HL-60/S4 (cell line): ENCODE results near the gene SREBF1.

Source experiments
- in situ Hi-C: fragments of 300-500 bp; cut with MboI; formaldehyde crosslinking; loops from 2 replicates; pipeline ENCODE4 v1.14.3; 2022; ENCODE audit warnings: low sequenced_read_pairs

SREBF1 gene

GRCh38 chr17:17783116-17783824, 53.5 kb downstream of the SREBF1 start:
- in situ Hi-C loops: no loop called here

DNA sequence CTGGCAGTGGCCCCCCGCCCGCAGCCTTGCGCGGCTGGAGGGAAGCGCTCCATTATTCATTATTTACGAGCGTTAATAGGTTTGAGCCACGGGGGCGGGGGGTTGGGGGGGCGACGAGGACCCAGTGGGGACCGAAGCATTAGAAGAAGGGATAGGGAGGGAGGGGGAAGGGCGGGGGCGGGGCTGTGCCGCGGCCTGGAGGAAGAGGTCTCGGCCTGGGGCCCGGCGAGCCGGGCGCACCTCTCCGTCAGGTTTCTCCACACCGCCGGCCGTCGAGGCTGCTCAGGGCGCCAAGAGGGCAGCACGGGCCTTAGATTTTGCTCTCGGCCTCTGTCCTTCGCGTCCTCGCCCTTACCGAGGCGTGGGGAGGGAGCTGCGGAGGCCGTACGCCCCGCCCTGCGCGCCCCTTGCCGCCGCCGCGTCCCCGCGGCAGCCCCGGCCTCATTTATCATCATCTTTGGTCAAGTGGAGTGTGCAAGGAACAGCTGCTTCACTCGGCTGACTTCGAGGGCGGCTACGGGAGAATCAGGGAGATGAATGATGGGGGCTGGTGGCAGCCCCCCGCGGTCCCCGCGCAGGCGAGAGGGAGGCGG, 54.2 kb downstream of the SREBF1 start:
- in situ Hi-C loops: no loop called here

DNA sequence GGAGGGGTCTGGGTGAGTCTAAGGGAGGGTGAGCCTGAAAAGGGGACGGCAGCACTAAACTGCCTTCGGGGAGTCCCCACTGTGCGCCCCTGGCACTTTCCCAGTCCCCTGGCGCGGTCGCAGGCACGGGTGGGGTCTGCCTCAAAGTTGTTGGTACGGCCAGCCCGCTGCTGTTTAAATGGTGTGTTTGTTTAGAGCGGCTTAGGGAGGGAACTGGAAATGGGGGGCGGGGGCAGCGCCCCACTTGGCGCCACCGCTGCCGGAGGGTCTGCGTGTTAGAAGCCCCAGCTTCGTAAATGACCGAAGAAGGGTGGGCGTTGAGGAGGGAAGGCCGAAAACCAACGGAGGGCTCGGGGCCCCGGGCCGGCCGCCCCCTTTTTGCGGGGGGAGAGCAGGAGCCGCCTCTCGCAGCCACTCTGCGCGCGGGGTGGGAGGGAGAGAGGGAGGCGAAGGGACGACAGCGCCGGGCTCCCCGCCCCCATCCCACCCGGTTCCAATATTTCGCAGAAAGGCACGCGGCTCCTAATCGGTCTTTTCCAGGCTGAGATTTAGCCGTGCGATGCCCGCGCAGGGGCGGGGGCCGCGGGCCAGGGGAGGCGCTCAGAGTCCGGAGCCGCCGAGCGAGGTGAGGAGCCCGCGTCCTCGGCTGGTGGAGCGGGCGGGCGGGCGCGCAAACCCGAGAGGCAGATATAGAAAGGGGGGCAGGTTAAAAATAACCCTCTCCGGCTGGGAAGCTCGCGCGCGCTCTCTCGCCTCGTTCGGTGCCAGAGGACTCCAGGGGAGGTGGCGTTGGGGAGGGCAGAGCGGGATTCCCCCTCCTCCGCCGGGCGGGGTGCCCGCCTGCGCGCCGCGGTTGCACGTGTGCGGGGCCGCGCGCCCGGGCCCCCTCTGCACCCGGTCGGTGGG, 54.9 kb downstream of the SREBF1 start:
- in situ Hi-C loops: no loop called here

GRCh38 chr17:17780922-17781590, 55.7 kb downstream of the SREBF1 start:
- in situ Hi-C loops: no loop called here

GRCh38 chr17:17779015-17779611, 57.7 kb downstream of the SREBF1 start:
- in situ Hi-C loops: no loop called here

DNA sequence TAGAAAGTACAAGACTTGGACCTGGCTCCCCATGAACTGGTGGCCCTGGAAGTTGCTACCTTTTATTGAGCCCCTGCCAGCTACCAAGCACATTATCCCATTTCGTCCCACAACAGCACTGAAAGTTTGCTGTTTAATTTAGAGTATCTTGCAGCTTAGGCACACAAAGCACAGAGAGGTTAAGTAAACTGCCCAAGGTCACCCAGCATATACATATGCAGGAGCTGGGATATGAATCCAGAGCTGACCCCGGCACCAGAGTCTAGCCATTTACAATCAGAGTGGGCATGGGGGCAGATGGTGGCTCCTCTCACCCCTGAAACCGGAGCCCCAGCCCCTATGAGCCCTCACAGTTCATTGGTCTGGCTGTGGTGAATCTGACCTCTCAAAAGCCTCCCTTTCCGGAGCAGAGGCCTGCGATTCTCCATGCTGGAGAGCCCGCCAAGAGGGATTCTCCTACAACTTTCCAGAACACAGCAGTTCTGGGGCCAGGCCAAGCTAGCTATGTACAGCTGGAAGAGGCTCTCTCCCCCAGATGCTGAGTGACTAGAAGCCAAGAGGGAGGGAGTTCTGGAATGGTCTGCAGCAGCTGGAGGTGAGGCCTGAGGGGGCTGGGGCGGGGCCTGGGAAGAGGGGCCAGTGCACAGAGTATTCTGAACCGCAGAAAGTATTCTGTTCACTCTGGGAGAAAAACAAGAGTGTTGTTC, 58.3 kb downstream of the SREBF1 start:
- in situ Hi-C loops: no loop called here

DNA sequence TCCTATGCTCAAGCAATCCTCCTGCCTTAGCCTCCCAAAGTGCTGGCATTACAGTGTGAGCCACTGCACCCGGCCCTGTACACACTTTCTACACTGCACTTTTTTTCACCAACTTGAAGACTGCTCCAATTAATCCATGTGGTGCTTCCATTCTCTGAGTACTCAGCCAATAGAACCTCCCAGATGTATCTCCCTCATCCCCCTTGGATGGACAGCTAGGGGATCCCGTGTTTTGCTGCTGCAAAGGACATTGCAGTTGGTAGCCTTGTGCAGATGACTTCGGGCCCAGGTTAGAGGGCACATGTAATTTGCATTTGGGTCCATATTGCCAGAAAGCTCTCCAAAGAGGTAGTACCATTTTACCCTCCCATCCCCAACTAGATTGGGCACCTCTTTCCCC, 59.9 kb downstream of the SREBF1 start:
- in situ Hi-C loops: no loop called here

- in situ Hi-C loops: no loop called here
Measured at GRCh38 chr17:17774009-17774881, 62.5 kb downstream of the SREBF1 start.

GRCh38 chr17:17772231-17772630, 64.6 kb downstream of the SREBF1 start:
- in situ Hi-C loops: no loop called here

GRCh38 chr17:17771498-17772201, 65.1 kb downstream of the SREBF1 start:
- in situ Hi-C loops: no loop called here

DNA sequence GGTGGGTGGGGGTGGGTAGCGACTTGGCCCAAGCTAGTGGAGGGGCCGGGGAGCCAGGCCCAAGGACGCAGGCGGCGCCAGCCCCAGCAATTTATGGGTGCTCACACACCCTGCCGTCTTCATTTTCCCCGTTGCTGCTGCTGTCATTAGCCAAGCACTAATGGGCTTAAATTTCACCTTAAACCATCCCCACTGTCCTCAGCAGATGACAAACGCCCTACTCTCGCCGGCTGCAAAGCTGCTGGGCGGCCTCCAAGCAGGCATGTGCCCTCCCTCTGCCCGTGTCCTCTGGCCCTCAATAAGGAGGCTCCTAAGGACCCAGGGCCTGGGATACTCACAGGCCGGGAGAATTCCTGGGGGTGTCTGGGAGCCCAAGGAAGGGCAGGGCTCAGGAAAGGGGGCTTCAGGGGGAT, 66.1 kb downstream of the SREBF1 start:
- in situ Hi-C loops: no loop called here

GRCh38 chr17:17769869-17770631, 66.7 kb downstream of the SREBF1 start:
- in situ Hi-C loops: no loop called here

- in situ Hi-C loops: no loop called here
Measured at GRCh38 chr17:17768424-17769088, 68.2 kb downstream of the SREBF1 start.

- in situ Hi-C loops: no loop called here
Measured at GRCh38 chr17:17767887-17768418, 68.8 kb downstream of the SREBF1 start.

GRCh38 chr17:17767154-17767869, 69.5 kb downstream of the SREBF1 start:
- in situ Hi-C loops: no loop called here

GRCh38 chr17:17766744-17767120, 70.1 kb downstream of the SREBF1 start:
- in situ Hi-C loops: no loop called here
